ENCODE measurements around the gene FAH.
"Not testable (repeated sequence)": the region's sequence is repeated elsewhere in the genome, so short reads cannot be mapped to it uniquely, and the experiment has no call there.

FAH gene

GRCh38 chr15:80151576-80151975 is 1.2 kb upstream of the FAH start:
- DNase-seq: no peak

GRCh38 chr15:80152180-80152895 is 461 bp upstream of the FAH start:
- DNase-seq: peak; percentile 24 to 92 (median 76)

GRCh38 chr15:80153900-80154299 is 1.1 kb downstream of the FAH start:
- DNase-seq: no peak

- peak in 11 of 56 donors; percentile 7 to 37 (median 16) for DNase-seq
These were observed 1.5 kb downstream of the FAH start for GRCh38 chr15:80154336-80154735.

- DNase-seq: no peak
These were observed 2.2 kb downstream of the FAH start for GRCh38 chr15:80155001-80155377.

GRCh38 chr15:80155378-80156175 is 2.8 kb downstream of the FAH start:
- DNase-seq: not testable (repeated sequence)

GRCh38 chr15:80156176-80156720 is 3.4 kb downstream of the FAH start:
- DNase-seq: no peak

- DNase-seq: no peak
These were observed 4.4 kb downstream of the FAH start for GRCh38 chr15:80157215-80157614.

GRCh38 chr15:80159301-80159700 is 6.5 kb downstream of the FAH start:
- DNase-seq: no peak

GRCh38 chr15:80159811-80160569 is 7.2 kb downstream of the FAH start:
- DNase-seq: no peak

- peak in 13 of 56 donors; percentile 3 to 39 (median 14) for DNase-seq
These were observed 7.9 kb downstream of the FAH start for GRCh38 chr15:80160570-80161156.

GRCh38 chr15:80161468-80162016 is 8.7 kb downstream of the FAH start:
- no peak for DNase-seq

GRCh38 chr15:80162059-80162554 is 9.3 kb downstream of the FAH start:
- no peak for DNase-seq

GRCh38 chr15:80163217-80163616 is 10.4 kb downstream of the FAH start:
- no peak for DNase-seq

GRCh38 chr15:80163897-80164296 is 11.1 kb downstream of the FAH start:
- DNase-seq: no peak

- no peak for DNase-seq
These were observed 15.1 kb downstream of the FAH start for GRCh38 chr15:80167936-80168335.

GRCh38 chr15:80168421-80168820 is 15.6 kb downstream of the FAH start:
- DNase-seq: no peak

- DNase-seq: no peak
These were observed 17.1 kb downstream of the FAH start for GRCh38 chr15:80169768-80170357.

- DNase-seq: no peak
These were observed 17.8 kb downstream of the FAH start for GRCh38 chr15:80170596-80170995.

- DNase-seq: no peak
These were observed 19.0 kb downstream of the FAH start for GRCh38 chr15:80171787-80172186.

Data from nucleus accumbens (tissue), 56 donors.